HG03039 (cell line): ENCODE measurements around the gene DCLK1.

Source experiments
- ATAC-seq: cut with Tn5 transposase; IDR thresholded peaks from one replicate; pipeline ENCODE4 v1.9.1; 2021; ENCODE audit warnings: mild to moderate bottlenecking, moderate library complexity; ENCODE audit not compliant: unreplicated experiment

DCLK1 gene

DNA sequence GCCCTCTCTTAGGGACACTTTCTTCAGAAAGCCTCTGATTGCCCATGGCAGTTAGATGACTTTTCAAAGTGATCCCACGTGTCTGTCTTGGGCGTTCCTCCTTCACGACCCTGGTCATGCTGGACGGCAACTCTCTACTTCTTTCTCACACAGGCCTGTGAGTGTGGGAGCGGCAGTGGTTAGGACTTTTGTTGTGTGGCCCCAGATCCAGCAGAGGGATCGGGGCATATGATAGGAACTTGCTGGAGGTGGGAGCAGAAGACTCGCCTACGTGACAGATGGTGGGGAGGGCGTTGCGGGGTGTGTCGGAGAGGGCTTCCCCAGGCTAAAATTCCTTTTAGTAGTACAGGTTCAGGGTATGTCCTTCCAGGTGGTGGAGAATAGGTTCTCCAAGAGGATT lies 365.2 kb downstream of the DCLK1 start:
- ATAC-seq: no peak

DNA sequence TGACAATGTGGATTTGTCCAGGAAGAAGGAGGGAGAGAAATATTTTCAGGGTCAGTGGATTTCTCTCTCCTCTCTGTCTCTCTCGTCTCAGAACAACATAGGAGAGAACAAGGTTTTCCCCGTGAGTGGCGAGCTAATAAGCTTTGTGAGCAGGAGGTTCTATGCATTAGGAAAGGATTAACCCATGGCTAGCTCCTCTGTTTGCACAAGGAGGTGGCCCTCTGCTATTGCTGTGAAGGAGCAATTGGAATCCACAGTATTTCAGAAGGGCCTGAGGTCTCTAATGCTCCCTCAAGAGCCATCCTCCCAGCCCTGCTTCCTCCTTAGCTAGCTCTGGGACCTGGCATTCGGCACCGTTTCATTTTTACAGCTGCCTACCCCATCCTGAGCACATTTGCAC lies 365.8 kb downstream of the DCLK1 start:
- ATAC-seq: no peak

DNA sequence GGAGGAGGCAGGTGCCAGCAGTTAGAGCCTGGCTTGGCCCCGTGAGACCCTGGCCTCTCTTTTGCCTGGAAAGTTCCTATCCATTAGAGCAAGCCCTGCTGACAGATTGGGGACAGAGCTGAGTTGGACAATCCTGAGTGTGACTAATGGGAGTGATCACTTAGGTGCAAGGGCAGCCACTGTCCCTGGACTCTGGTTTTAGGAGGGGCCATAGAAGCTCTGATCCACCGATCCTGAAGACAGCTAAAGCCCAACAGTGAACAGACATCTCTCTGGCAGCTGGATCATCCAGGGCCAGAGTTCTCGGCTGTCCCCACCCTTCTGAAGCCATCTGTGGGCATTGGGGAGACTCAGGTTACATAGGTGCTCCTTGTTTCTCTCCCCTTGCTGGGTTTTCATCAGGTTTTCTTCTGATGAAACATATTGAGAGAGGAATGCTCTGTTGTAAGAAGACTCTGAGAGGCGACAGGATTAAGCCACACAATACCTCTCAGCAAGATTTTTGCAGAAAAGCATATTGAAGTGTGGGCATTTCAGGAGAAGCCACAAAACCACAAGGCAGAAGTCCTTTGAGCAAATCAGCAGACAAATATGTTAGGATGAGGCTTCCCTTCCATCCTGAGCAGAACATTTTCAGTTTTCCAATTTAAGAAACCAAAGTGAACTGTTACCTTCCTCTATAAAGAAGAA lies 366.7 kb downstream of the DCLK1 start:
- ATAC-seq: no peak

DNA sequence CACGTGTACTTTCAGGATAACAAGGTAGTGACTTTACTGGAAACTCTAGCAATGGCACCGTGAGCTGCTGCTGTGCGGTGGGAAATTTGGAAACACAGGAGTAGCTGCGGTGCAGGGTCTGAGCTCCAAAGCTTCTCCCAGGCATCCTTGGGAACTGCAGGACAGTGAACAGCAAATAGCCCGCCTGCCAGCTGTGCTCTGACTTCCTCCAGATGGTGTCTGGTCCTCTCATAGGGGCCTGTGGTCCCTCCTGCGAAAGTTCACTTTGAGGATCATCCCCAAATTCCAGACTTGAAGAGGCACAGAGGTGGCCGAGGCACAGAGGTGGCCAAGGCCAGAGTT lies 367.4 kb downstream of the DCLK1 start:
- no peak for ATAC-seq

DNA sequence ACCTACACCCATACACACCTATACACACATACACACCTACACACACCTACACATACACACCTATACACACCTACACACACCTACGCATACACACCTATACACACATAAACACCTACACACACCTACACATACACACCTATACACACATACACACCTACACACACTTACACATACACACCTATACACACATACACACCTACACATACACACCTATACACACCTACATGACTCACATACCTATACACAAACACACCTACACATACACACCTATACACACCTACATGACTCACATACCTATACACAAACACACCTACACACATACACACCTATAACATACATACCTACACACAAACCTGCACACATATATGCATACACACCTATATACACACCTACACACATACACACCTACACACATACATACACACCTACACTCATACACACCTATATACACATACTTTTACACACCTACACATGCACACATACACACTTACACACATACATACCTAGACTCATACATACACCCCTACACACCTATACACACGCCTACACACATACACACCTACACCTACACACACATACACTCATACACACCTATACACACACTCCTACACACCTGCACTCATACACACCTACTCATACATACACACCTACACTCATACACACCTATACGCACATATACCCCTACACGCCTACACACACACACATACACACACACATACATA lies 368.0 kb downstream of the DCLK1 start:
- ATAC-seq: no peak

DNA sequence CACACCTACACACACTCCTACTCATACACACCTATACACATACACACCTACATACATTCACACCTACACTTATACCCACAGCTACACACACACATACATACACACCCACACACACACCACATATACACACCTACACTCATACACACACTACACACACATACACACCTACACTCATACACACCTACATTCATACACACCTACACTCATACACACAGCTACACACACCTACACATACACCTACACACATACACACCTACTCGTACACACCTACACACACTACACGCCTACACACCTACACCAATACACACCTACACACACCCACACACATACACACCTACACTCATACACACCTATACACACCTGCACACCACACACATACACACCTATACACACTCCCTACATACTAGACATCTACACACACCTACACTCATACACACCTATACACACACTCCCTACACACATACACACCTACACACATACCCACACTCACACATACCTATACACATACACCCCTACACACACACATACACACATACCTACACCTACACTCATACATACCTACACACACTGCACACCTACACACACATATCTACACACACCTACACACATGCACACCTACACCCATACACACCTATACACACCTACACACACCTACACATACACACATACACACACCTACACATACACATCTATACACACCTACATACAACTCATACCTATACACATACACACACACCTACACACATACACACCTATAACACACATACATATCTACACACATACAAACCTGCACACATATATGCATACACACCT lies 369.5 kb downstream of the DCLK1 start:
- no peak for ATAC-seq

DNA sequence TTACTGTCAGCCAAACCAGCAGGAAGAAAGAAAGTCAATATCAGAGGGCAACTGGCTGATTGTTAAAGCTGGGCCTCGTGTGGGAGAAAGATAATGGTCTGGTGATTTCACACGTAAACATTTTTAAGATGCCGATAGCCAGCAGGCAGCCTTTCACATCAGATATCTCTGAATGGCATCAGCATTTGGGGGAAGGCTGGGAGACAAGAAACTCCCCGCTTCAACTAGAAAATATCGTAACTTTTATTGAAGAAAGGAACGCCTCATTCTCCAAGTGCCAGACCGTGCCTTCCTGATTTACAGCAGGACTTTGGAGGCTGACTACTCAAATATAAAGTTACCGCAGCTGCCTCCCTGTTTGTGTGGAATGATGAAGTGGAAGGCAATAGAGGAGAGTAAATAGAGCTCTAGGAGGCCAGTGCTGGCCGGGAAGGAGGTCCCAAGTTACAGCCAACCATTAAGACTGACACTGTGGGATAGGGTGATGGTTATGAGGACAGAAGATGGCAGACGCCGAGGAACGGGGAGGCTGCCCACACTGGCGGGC lies 370.4 kb downstream of the DCLK1 start:
- ATAC-seq: no peak

DNA sequence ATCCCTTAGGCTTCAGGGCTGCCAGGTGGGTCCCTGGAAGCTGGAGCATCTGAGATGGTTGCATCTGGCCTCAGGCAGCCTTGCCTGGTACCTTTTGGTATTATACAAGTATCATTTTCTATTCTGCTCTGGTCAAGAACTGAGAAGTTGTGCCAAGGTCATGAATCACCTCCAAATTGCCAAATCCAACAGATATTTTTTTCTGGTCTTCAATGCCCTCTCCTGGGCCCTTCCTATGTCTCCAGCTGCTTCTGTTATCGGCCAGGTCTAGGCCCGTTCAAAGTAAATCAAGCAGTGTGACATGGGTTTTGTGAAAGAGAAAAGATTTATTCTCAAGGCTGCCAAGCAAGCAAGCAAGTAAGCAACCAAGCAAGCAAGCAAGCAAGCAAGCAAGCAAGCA lies 383.6 kb downstream of the DCLK1 start:
- ATAC-seq: no peak

DNA sequence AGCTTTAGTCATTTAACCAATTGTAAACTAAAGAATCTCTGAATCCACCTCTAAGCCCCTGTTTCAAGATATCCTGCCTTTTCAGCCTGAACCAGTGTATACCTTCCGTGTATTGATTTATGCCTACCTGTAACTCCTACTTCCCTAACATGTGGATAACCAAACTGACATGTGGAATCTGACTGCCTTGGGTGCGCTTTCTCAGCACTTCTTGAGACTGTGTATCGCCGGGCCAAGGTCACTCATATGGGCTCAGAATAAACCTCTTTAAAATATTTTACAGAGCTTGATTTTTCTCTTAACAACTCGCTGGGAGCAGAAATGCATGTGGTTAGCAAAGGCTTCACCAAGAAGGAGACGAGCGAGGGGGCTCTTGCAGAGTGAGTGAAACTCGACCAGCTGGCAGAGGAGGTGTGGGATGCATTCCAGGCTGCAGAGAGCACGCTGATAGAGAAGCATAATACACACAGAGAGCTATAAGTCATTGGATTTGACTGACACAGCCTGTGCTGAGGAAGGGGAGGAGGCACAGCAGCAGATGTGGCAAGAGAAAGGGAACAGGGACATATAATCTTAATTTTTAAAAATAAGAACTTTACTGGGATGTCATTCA lies 386.5 kb downstream of the DCLK1 start:
- no peak for ATAC-seq

DNA sequence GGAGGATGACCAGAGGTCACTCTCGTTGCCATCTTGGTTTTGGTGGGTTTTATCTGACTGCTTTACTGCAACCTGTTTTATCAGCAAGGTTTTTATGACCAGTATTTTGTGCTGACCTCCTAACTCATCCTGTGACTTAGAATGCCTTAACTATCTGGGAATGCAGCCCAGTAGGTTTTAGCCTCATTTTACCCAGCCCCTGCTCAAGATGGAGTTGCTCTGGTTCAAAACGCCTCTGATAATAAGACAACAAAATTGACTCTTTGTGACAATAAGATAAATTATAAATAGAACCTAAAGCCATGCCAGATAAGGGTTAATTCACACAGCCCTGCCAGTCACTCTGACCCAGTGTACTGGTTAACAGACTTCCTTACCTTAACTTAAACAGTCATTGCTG lies 387.0 kb downstream of the DCLK1 start:
- no peak for ATAC-seq

DNA sequence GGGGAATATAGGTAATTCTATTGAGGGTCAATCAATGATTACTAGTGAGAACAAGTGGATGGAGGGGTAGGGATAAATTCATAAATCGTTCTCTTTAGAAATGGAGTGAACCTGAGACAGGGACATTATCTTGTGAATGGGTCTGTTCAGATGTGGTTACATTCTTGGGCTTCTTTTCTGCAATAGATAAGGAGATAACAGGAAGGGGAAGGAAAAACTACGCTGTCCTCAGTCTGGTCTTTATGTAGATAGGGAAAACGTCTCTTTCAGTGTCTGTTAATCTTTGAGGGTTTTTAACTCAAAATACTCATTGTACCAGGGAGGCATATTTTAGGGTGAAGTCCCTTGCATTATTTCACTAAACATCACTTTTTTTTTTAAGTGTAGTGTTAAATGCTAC lies 388.0 kb downstream of the DCLK1 start:
- ATAC-seq: no peak

DNA sequence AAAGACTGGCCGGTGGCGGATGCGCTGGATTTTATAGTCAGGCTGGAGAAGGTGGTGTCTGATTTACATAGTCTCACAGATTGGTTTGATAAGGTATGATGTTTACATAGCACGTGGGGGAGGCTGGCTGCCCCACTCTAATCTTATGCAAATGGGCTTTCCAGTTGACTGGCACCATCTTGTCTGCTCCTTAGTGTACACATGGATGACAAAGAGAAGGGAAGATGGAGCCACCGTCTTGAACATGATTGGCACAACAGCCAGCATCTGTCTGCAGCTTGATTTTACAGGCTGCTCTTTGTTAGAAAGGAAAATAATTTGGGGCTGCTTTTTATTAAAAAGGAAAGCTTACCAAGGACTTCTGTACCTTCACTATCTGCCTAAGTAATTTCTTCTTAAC lies 389.5 kb downstream of the DCLK1 start:
- ATAC-seq: no peak

DNA sequence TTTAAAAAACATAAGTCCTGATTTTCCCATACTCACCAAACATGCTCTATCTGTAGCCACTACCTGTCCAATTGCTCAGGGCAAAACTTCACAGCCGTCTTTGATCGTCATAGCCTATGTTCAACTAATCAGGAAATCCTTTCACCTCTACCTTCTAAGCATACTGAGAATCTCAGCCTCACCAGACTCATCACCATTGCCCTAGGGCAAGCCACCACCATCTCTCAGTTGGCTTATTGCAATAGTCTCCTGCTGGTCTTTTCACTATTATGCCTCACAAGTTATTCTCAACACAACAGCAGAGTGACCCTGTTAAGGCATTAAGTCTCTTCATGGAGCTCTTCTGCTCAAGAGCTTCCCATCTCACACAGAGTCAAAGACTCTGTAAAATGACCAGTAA lies 394.3 kb downstream of the DCLK1 start:
- ATAC-seq: no peak

DNA sequence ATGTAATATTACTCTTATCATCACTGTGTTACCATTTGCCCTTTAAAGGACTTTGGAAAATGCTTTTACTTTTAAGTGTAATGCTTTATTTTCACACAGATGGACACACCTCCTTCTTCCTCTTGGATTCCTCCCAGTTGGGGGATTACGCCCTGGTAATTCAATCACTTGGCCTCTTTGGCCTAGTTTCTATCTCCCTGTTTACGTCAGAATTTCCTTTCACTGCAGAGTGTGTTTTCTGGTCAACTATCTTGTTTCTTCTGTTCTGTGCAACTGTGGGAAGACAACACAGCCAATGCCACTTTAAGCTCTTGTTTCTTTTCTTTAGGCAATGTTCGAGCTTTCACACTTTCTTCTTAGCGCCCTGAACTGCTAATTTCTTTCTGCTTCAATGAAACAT lies 397.4 kb downstream of the DCLK1 start:
- no peak for ATAC-seq

DNA sequence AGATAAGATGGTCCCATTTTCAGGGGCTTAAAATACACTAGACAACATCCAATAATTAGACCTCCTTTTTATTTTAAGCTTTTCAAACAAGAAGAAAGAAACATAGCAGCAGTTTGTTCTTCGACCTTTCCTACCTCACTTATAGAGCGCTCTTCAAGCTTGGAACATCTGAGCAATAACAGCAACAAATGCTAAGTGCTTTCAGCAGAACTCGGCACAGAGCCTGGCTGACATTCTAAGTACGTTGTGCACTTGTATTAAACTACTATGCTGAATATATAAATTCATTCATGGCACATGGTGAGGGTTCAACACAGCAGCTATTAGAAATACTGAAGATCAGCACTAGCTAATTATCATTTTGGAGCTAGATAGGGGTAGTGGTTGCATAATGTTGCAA lies 398.6 kb downstream of the DCLK1 start:
- ATAC-seq: no peak

DNA sequence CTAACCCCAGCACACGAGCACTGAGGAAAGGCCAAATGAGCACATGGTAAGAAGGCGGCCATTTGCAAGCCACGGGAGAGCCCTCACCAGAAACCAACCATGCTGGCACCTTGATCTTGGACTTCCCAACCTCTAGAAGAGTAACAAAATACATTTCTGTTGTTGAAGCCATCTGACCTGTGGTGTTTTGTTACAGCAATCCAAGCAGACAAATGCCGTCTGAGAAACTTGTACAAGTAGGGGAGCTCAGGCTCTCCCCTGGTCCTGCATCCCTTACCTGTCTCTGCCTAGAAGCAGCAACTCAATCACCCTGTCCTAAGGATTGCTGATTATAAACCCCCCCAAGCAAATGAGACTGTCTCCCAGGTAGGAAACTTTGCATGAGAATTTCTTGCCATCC lies 399.7 kb downstream of the DCLK1 start:
- no peak for ATAC-seq

DNA sequence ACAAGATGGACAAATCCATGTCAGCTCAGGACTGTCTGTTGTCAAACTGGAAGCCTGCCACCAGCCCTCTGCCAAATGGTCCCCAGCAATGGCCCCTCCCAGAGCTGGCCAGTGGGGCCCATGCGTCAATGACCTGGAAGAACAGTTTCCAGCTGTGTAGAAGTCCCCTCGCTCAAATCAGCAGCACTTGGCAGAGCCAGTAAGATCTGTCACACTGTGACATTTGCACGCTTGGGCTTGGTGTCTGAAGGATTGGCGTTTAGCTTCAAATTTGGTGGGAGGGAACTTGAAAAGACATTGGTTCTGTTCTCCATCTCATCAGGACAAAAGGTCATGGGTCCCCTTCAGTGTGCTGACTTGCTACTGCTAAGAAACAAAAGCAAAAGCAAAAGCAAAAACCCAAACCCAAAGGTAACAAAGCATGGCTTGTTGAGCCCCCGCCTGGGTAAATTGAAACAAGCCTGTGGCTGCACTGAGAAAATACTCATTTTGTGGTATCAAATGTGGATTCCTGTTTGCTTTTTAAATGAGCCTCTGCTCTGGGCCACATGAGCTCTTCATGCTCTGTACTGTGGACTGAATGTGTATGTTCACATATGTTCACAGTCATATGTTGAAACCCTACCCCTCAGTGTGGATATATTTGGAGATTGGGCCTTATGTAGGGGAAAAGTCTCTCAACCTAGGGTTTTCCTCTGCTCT lies 401.1 kb downstream of the DCLK1 start:
- ATAC-seq: peak; percentile 74

DNA sequence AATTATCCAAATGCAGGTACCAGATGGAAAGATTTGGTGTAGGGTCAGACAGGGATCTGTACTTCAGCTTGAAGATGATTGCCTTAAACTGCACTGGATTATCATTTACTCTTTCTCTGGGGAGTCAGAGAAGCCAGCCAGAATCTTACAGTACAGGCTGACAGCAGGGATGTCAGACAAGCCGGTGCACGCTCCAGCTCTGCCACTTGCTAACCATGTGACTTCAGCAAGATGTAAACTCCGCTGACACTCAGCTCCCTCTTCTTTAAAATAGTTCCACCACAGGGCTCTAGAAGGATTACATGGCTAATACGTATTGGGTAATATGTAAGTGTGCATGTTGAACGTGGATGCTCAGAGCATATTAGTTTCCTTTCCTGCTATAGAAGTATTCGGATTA lies 403.3 kb downstream of the DCLK1 start:
- ATAC-seq: no peak

DNA sequence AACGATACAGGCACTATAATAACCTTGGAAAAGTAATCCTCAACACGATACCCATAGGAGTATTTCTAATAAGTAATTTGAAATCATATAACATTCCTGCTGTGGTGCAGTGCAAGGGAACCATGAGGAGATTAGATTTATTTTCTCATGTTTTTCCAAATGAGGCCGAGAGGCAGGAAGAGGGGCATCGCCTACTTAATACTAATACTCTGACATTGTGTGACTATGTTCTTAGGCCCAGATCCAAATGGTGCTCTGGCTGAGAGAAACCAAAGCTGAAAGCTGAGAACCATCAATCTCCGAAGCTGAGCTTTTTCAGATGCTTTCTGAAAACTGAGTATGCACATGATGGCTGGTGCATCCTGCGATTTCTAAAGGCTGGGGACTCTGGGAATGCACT lies 406.7 kb downstream of the DCLK1 start:
- no peak for ATAC-seq

DNA sequence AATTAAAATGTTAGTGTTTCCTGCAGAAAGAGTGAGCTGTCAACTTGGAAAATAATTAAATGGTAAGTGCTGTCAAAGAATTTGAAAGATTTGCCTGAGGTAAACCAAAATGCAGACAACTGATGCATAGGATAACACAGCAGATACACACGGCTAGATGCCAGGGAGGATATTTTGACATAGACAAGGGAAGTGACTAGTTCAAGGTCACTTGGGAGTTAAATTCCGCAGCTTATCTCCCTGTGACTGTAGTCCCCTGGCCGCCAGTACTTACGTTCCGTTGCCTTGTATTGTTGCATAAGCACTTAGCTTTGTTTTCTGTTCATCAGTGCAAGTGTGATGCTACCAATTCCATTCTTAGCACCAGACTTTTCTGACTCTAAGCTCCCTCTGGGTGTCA lies 407.4 kb downstream of the DCLK1 start:
- no peak for ATAC-seq

DNA sequence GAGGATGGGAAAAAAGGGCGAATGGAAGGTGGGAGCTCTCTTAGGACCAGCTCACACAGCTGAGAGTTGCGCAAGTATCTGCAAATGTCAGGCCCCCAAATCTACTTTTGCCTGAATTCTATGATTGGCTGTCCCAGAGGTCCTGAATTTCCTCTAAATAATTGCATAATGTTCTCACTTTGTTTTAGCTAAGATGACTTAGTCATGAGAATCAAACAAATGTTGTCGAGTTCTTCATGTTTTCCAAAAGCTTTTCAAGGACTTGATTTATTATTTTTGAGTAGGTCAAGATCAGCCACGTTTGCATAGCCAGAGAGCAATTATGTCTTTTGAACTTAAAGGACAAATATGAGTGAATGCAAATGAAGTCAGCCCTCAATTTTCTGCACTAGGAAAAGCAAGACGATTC lies 408.1 kb downstream of the DCLK1 start:
- no peak for ATAC-seq
